HG02798 (cell line): Measurements from ENCODE around the gene NEGR1.

Experiments
- ATAC-seq: cut with Tn5 transposase; IDR thresholded peaks from one replicate; pipeline ENCODE4 v1.9.1; 2021; ENCODE audit warnings: mild to moderate bottlenecking; ENCODE audit not compliant: unreplicated experiment, poor library complexity

Gene NEGR1

GRCh38 chr1:71603044-71603776, 679.1 kb downstream of the NEGR1 start:
- no peak for ATAC-seq

GRCh38 chr1:71600023-71600422, 682.3 kb downstream of the NEGR1 start:
- no peak for ATAC-seq

DNA sequence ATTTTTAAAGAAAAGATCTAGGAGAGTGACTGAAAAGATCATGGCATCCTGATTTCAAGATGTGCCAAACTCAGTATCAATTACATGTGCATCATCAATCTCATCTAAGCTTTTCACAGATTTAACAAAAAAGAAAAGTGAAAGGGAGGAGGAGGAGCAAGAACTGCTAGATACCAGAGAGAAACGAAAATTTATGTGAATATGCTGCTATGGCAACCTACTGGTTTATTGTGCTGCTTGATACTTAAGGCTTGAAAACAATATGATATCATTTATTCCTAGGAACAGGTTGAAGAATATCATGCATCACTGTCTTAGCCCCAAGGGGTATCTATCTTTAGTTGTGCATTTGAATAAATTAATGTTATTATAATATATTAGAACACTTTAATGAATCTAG, 683.0 kb downstream of the NEGR1 start:
- ATAC-seq: no peak

- no peak for ATAC-seq
Observed at GRCh38 chr1:71593523-71593922, 688.8 kb downstream of the NEGR1 start.

DNA sequence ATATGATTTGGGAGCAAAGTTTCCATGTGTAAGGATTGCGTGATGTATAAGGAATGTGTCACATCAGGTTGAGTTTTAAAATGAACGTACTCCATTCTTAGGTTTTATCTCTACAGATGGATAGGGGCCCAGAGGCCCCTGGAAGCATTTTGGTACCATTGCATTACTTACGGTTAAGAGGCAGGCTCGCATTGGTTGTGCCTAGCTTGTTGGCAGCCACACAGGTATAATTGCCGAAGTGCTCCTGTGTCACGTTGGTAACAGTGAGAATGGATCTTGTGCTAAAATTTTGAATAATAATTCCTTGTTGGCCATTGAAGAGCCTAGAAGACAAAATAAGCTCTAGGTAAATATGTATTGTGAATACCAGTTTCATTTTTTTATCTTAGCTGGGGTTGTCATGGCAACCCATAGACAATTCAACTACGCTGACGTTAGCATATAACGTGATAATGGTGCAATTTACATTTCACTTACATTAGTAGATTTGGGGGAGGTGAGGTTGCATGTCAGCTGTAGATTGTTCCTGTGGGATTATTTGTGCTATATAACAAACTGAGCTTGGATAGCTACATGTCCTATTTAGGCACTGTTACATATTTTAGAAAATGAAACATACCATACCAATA, 689.6 kb downstream of the NEGR1 start:
- no peak for ATAC-seq

DNA sequence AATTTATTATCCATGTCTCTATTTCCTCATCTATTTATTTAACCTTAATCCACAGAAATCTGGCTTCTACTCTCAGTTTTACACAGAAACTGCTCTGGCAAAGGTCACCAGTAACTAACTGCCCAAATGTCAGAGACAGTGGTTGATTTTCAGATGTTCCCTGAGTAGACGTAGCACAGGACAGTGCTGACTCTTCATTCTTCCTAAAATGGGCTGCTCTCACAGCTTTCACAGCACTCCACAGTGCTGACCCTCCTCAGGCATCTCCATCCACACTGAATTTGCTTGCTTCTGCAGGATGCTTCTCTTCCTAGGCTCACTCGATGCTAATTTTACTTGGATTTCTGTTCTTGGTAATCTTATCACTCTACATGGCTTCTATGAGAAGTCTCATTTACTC, 693.3 kb downstream of the NEGR1 start:
- ATAC-seq: no peak

DNA sequence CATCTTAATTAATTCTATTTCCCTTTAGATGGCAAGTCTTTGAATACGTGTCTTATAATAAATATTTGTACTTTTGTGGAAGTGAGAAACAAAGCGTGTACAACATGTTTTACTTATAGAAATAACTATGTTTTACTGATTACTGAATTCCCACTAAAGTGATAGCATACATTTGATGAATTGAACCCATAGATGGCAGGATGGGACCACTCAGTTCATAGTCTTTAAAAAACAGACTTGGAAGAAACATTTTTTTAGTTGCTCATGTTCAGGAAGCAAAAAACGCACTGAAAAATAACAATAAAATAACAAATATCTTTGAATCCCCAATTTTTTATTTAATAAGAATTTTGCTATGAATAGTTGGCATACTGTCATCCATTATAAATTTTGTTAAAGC, 694.4 kb downstream of the NEGR1 start:
- ATAC-seq: no peak

DNA sequence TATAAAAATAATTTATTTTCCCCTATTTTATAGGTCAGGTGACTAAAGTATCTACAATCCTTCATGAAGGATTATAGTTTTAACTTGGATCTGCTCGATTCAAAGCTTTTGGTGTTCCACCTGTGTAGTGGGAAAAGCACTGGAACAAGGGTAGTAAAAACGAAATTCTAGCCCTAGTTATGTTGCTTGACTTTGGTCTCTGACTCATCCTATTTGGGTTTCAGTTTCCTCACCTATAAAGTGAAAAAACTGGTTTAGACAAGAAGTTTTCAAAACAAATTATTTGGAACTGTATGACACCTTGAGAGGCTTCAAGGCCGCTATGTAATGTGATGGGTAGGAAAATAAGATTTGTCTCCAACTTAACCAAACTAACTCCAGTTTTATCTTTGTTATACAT, 696.3 kb downstream of the NEGR1 start:
- ATAC-seq: peak; percentile 35

DNA sequence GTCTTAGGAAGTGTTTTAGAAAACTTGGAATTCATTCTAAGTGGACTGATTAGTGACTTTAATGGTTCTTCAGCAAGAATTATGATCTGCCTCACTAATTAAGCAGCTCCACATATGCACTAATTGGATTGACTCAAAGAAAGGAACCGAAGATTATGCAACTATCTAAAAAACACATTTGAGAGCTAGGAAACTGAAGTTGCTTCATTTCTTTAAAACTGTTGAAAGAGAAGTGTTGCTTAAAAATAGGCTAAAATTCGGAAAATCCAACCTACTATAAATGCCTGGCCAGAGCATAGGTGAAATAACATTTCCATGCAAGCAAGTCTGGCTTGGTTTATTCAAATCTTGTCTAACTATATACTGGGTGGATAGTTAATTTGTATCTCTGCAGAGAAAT, 698.6 kb downstream of the NEGR1 start:
- ATAC-seq: no peak

- no peak for ATAC-seq
Observed at GRCh38 chr1:71582673-71583072, 699.7 kb downstream of the NEGR1 start.

- no peak for ATAC-seq
Observed at GRCh38 chr1:71577451-71578131, 704.7 kb downstream of the NEGR1 start.

- ATAC-seq: peak; percentile 50
Observed at GRCh38 chr1:71572038-71572437, 710.3 kb downstream of the NEGR1 start.

- no peak for ATAC-seq
Observed at GRCh38 chr1:71566413-71566812, 715.9 kb downstream of the NEGR1 start.

DNA sequence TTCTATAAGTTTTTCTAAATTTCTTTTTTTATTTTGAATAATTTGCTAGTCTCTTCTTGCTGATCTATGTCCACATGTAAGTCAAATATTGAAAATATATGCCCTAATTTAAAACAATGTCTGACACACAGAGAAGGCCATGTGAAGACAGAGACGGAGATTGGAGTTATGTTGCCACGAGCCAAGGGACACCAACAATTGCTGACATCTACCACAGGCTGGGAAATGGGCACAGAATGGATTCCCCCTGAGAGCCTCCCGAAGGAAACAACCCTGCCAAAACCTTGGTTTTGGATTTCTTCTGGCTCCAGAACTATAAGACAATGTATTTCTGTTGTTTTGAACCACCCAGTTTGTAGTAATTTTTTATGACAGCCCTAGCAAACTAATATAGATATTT, 716.5 kb downstream of the NEGR1 start:
- no peak for ATAC-seq

DNA sequence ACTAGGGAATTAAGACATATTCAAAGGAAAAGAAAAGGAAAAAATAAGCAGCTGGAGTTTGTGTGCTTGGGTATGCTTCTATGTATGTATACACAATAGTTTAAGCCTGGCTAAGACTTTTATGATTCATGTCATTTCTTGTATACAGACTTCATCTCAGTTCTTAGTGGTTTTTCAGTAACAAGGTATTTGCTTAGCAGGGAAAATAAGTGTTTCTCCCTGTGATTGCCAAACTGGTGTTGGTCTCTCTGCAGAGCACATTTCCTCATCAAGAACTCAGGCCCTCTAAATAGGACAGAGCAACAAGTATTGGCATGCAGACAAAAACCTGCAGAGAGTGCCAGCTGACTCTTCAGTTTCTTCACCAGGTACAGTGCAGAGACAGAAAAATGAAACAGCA, 717.1 kb downstream of the NEGR1 start:
- ATAC-seq: no peak

GRCh38 chr1:71562298-71562697, 720.0 kb downstream of the NEGR1 start:
- no peak for ATAC-seq

DNA sequence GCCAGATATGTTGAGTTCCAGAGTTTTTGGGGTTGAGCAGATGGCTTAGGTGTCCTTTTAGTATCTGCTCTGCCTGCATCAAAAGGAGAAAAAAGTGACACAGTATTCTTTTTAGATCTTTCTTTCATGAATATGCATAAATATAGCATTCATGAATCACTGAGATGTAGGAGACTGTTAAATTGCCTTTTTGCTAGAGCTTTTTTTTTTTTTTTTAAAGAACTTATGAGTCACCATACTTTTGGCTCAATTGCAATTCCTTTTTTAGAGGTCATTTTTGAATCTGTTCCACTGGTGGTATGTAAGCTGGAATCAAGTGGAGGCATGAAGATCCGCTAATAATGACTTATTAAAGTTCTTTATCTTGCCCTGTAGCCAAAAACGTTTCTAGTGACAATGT, 720.6 kb downstream of the NEGR1 start:
- no peak for ATAC-seq

DNA sequence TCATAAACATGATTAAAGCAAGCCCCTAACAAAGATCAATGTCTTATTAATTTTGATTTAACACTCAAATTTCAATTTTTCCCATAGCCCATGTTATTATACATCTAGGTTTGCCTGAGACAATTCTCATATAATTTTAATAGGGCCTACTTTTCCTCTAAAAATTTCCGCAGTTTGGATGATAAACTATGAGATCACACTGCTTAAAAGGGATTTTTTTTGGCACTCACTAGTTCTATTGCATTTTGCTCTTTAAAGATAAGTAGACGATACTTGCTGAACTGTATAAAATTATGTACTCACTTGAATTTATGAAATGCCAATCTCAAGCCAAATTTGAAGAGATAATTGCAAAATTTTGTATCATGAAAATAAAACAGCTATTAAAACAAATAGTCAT, 721.1 kb downstream of the NEGR1 start:
- no peak for ATAC-seq

- ATAC-seq: no peak
Observed at GRCh38 chr1:71559880-71560279, 722.5 kb downstream of the NEGR1 start.

DNA sequence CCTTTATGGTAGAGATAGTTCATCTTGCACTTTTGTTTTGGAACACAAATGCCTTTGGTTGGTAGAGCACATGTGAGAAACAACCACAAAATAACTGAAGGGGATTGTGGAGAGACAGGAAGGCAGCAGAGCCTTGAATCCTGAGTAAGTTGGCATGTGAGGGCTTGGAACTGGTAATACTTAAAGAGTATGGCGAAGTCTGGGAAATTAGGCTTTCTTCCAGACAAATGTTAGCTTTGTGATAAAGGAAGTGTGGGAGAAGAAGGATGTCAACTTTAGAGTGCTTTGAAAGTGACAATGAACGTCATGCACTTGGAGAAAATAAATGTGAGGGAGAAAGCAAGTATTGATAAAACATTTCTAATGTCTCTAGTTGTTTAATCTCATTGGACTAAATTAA, 725.2 kb downstream of the NEGR1 start:
- no peak for ATAC-seq

DNA sequence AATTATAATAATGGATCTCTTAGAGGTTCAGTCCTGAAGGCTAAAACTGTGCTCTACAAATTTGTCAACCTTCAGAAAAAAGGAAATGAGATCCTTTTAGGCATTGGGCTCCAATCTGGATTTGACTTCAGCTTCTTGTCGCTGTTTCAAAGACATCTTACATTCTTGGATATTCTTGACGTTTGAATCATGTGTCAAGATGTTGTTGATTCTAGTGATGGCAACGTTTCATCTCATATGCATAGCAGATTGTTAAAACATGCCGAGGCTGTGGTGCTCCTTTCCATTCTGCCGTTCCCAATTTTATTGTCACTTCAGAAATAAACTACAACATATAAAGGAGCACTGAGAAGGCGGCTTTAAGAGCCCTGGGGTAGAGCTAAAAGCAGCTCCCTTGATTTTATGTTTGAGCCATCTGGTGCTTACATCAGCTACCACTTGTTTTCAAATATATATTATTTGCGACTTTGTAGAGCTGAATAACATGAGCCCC, 733.9 kb downstream of the NEGR1 start:
- no peak for ATAC-seq
